Measurements from ENCODE around the gene ZIK1. TPM values are rescaled to one million over a fixed set of nuclear protein-coding genes. Genes with fewer than 3 reads are reported as not detected.

Gene ZIK1
- total and polyA plus RNA-seq, 9 of the 15 experiments (the other 6 are each of a cell fraction or from before 2014, with no cell fraction given), result 0.03 to 0.42 (median 0.15) TPM; not detected in 1

DNA sequence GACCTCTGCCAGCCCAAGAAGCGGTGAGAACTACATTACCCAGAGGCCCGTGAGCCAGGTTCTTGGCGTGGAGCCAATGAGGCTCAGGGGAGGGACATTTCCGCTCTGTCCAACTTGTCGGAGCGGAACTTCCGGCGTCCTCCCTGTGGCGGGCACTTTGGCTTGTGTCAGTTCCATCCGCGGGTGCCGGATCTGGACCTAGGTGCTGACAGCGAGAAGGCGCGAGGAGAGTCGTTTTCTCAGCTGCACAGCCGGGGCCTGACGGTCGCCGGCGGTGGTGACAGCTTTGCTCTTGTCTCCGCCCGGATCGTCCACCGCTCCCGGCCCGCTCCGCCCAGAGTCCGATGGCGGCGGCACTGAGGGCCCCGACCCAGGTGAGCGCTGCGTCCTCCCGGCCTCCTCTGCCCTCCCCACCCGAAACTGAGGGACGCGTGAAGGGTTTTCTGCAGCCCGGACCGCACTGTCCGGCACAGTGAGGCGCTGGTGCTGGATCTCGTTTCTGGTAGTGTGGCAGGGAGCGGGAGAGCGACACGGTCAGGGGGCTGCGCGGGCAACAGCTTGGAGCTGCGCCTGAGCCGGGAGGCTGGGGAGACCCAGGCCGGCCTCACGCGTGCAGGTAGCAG, 15.9 kb downstream of the ZIK1 start, which contains the start of gene ZNF530 (continued):
- TF ChIP-seq DIDO1 (tag; IDR thresholded peaks at IDR 0.05; ENCODE audit: low read depth), result no peak
- no peak for TF ChIP-seq KDM2B (CRISPR knock-in tag; IDR thresholded peaks at IDR 0.05)
- no peak for TF ChIP-seq MTF1 (CRISPR knock-in tag; IDR thresholded peaks at IDR 0.05; ENCODE audit: borderline replicate concordance)
- no peak for TF ChIP-seq NONO (IDR thresholded peaks at IDR 0.05; ENCODE audit: low read depth in 2 of 2, low read length in 1 of 2)
- TF ChIP-seq, protein P1, sequence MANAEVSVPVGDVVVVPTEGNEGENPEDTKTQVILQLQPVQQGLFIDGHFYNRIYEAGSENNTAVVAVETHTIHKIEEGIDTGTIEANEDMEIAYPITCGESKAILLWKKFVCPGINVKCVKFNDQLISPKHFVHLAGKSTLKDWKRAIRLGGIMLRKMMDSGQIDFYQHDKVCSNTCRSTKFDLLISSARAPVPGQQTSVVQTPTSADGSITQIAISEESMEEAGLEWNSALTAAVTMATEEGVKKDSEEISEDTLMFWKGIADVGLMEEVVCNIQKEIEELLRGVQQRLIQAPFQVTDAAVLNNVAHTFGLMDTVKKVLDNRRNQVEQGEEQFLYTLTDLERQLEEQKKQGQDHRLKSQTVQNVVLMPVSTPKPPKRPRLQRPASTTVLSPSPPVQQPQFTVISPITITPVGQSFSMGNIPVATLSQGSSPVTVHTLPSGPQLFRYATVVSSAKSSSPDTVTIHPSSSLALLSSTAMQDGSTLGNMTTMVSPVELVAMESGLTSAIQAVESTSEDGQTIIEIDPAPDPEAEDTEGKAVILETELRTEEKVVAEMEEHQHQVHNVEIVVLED (CRISPR knock-in tag; IDR thresholded peaks at IDR 0.05), result peak; percentile 61
- TF ChIP-seq ZNF316 (IDR thresholded peaks at IDR 0.05), result no peak
- no peak for TF ChIP-seq ZNF668 (CRISPR knock-in tag; IDR thresholded peaks at IDR 0.05)
- no peak for TF ChIP-seq ZKSCAN8 (CRISPR knock-in tag; IDR thresholded peaks at IDR 0.05)
- TF ChIP-seq, protein P2, sequence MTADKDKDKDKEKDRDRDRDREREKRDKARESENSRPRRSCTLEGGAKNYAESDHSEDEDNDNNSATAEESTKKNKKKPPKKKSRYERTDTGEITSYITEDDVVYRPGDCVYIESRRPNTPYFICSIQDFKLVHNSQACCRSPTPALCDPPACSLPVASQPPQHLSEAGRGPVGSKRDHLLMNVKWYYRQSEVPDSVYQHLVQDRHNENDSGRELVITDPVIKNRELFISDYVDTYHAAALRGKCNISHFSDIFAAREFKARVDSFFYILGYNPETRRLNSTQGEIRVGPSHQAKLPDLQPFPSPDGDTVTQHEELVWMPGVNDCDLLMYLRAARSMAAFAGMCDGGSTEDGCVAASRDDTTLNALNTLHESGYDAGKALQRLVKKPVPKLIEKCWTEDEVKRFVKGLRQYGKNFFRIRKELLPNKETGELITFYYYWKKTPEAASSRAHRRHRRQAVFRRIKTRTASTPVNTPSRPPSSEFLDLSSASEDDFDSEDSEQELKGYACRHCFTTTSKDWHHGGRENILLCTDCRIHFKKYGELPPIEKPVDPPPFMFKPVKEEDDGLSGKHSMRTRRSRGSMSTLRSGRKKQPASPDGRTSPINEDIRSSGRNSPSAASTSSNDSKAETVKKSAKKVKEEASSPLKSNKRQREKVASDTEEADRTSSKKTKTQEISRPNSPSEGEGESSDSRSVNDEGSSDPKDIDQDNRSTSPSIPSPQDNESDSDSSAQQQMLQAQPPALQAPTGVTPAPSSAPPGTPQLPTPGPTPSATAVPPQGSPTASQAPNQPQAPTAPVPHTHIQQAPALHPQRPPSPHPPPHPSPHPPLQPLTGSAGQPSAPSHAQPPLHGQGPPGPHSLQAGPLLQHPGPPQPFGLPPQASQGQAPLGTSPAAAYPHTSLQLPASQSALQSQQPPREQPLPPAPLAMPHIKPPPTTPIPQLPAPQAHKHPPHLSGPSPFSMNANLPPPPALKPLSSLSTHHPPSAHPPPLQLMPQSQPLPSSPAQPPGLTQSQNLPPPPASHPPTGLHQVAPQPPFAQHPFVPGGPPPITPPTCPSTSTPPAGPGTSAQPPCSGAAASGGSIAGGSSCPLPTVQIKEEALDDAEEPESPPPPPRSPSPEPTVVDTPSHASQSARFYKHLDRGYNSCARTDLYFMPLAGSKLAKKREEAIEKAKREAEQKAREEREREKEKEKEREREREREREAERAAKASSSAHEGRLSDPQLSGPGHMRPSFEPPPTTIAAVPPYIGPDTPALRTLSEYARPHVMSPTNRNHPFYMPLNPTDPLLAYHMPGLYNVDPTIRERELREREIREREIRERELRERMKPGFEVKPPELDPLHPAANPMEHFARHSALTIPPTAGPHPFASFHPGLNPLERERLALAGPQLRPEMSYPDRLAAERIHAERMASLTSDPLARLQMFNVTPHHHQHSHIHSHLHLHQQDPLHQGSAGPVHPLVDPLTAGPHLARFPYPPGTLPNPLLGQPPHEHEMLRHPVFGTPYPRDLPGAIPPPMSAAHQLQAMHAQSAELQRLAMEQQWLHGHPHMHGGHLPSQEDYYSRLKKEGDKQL (CRISPR knock-in tag; IDR thresholded peaks at IDR 0.05; ENCODE audit: borderline replicate concordance), result no peak
- TF ChIP-seq ZNF165 (CRISPR knock-in tag; IDR thresholded peaks at IDR 0.05; ENCODE audit: borderline replicate concordance), result no peak
- TF ChIP-seq MCM5 (IDR thresholded peaks at IDR 0.05; ENCODE audit: low read depth), result no peak
- no peak for TF ChIP-seq ZFPM2 (CRISPR knock-in tag; IDR thresholded peaks at IDR 0.05)
- no peak for TF ChIP-seq ZNF561 (CRISPR knock-in tag; conservative IDR thresholded peaks at IDR 0.05)
- no peak for TF ChIP-seq POLR2AphosphoS2 (IDR thresholded peaks at IDR 0.05; ENCODE audit: low read length)
- TF ChIP-seq ZNF274 (IDR thresholded peaks at IDR 0.05; ENCODE audit: borderline replicate concordance, low read depth, low read length), result no peak
- no peak for TF ChIP-seq USF1 (CRISPR knock-in tag; IDR thresholded peaks at IDR 0.05)
- no peak for TF ChIP-seq PCBP1 (IDR thresholded peaks at IDR 0.05; ENCODE audit: low read depth, low read length, poor library complexity, severe bottlenecking)
- TF ChIP-seq, protein P3, sequence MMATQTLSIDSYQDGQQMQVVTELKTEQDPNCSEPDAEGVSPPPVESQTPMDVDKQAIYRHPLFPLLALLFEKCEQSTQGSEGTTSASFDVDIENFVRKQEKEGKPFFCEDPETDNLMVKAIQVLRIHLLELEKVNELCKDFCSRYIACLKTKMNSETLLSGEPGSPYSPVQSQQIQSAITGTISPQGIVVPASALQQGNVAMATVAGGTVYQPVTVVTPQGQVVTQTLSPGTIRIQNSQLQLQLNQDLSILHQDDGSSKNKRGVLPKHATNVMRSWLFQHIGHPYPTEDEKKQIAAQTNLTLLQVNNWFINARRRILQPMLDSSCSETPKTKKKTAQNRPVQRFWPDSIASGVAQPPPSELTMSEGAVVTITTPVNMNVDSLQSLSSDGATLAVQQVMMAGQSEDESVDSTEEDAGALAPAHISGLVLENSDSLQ (IDR thresholded peaks at IDR 0.05), result peak; percentile 65

All from K562 (cell line).